22Rv1 (cell line): ENCODE results near the gene SLC4A2.

Source experiments
- H3K27ac ChIP-seq: fragments of 450-650 bp; 2 replicates; pipeline ENCODE4 v1.5.1; 2017
- CTCF ChIP-seq: fragments of 450-650 bp; IDR thresholded peaks from 2 replicates; pipeline ENCODE4 v1.5.1; 2017; ENCODE audit warnings: mild to moderate bottlenecking
- ZFX ChIP-seq: fragments of 450-650 bp; IDR thresholded peaks from 2 replicates; pipeline ENCODE4 v1.6.1; 2017; ENCODE audit warnings: antibody characterized with exemption, borderline replicate concordance

The SLC4A2 gene

GRCh38 chr7:151068069-151068773 is 8.8 kb downstream of the SLC4A2 start:
- TF ChIP-seq ZFX = no peak
- no peak for TF ChIP-seq CTCF

GRCh38 chr7:151069841-151070573 is 10.6 kb downstream of the SLC4A2 start:
- no peak for TF ChIP-seq CTCF
- H3K27ac ChIP-seq = no peak overlapping the region

More at GRCh38 chr7:151068069-151068773, 8.8 kb downstream of the SLC4A2 start:
- peak overlapping the region; percentile 7; the same call in 1 of the 2 replicates for H3K27ac ChIP-seq

- no peak overlapping the region for H3K27ac ChIP-seq
- TF ChIP-seq CTCF = no peak
- no peak for TF ChIP-seq ZFX
Measured at GRCh38 chr7:151070574-151070960, 11.2 kb downstream of the SLC4A2 start.

- TF ChIP-seq ZFX (no peak), CTCF (no peak)
- H3K27ac ChIP-seq = no peak overlapping the region; the same call in 1 of the 2 replicates
Measured at GRCh38 chr7:151071032-151071866, 11.9 kb downstream of the SLC4A2 start.

- TF ChIP-seq CTCF (no peak), ZFX (no peak)
- H3K27ac ChIP-seq = peak overlapping the region; percentile 100; the same call in 1 of the 2 replicates
Measured at GRCh38 chr7:151073990-151074389, 14.6 kb downstream of the SLC4A2 start.

- peak overlapping the region; percentile 100 for H3K27ac ChIP-seq
- TF ChIP-seq CTCF = no peak
- TF ChIP-seq ZFX = no peak
Measured at GRCh38 chr7:151074817-151075661, 15.7 kb downstream of the SLC4A2 start.
